HepG2 (cell line): ENCODE data around the gene COQ8A. TPM values are rescaled to one million over a fixed set of nuclear protein-coding genes. Genes with fewer than 3 reads are reported as not detected.

Experiments
- ATAC-seq: fragments of 200-7000 bp; cut with Tn5 transposase; 3 replicates; pipeline ENCODE4 v1.9.1; 2020; ENCODE audit warnings: mild to moderate bottlenecking, moderate library complexity
- BruUV-seq: library from RNA; stranded (reverse); fragments of 400-500 nt; replicated peaks from 2 replicates; lab custom pipeline; 2021; lab: Mats Ljungman, UMichigan
- CTCF ChIA-PET: fragments of 300-600 bp; formaldehyde crosslinking; extraction: SDS; loops from one replicate; lab custom pipeline; 2021; ENCODE audit warnings: low total read pairs, inconsistent platforms, low intra/inter-chr PET ratio; lab: Yijun Ruan, JAX
- POLR2A ChIA-PET: fragments of 350-600 bp; sonication (Branson Sonifier 250); formaldehyde crosslinking; loops from one replicate; lab custom pipeline; 2020; ENCODE audit warnings: antibody characterized with exemption, inconsistent platforms; lab: Yijun Ruan, JAX
- DNase-seq: peaks from one replicate; pipeline ENCODE4 v3.0.0-alpha.2; 2015; ENCODE audit warnings: low spot score
- FAIRE-seq: peaks from 3 replicates; lab custom pipeline; 2011; peaks lifted over from hg19 to GRCh38; lab: Jason Lieb, UNC
- H2AFZ ChIP-seq: one replicate; pipeline ENCODE4 v1.6.1; 2011; ENCODE audit warnings: low read length, inconsistent platforms
- H3K27ac ChIP-seq: fragments of 300-600 bp; 3 replicates; pipeline ENCODE4 v1.8.0; 2011; ENCODE audit warnings: mixed run types, mild to moderate bottlenecking, mixed read lengths, low read length, inconsistent platforms; ENCODE audit not compliant: insufficient read depth; ENCODE audit errors: extremely low read length
- H3K27me3 ChIP-seq, 2 experiments: fragments of 200-600 bp in 1 of 2; 2 replicates in 1 of 2; 3 replicates in 1 of 2; pipeline versions ENCODE4 v1.6.0 to v1.8.0; 2011; ENCODE audit warnings: low read length in 2 of 2, mild to moderate bottlenecking in 2 of 2, moderate library complexity in 2 of 2, inconsistent platforms in 1 of 2; ENCODE audit not compliant: insufficient read depth in 2 of 2, control insufficient read depth in 1 of 2
- H3K36me3 ChIP-seq, 2 experiments: fragments of 200-600 bp in 1 of 2; replicated peaks in 1 of 2; 2 replicates in 1 of 2; 3 replicates in 1 of 2; pipeline versions ENCODE4 v1.5.1 to v1.8.0; 2011; ENCODE audit warnings: low read length in 2 of 2, inconsistent platforms in 1 of 2; ENCODE audit not compliant: insufficient read depth in 2 of 2, control insufficient read depth in 1 of 2
- H3K4me1 ChIP-seq: 2 replicates; pipeline ENCODE4 v1.5.1; 2012; ENCODE audit warnings: low read length, inconsistent platforms; ENCODE audit not compliant: insufficient read depth
- H3K4me2 ChIP-seq: 2 replicates; pipeline ENCODE4 v1.6.0; 2011; ENCODE audit warnings: low read depth, low read length, inconsistent platforms
- H3K4me3 ChIP-seq, 3 experiments: fragments of 200-600 bp in 1 of 3; sonication (generic), shearing (Covaris generic) in 1 of 3; replicated peaks in 1 of 3; 2 replicates each; pipeline ENCODE4 v1.5.1; 2011 to 2016; ENCODE audit warnings: low read length in 3 of 3, inconsistent platforms in 2 of 3, low read depth in 2 of 3, mild to moderate bottlenecking in 2 of 3, control low read depth in 1 of 3, mixed read lengths in 1 of 3; ENCODE audit not compliant: insufficient read depth in 1 of 3
- H3K79me2 ChIP-seq: one replicate; pipeline ENCODE4 v1.6.1; 2011; ENCODE audit warnings: low read length, inconsistent platforms; ENCODE audit not compliant: insufficient read depth
- H3K9ac ChIP-seq: 2 replicates; pipeline ENCODE4 v1.6.0; 2011; ENCODE audit warnings: mild to moderate bottlenecking, low read depth, low read length, inconsistent platforms; ENCODE audit not compliant: insufficient read depth
- H3K9me3 ChIP-seq: 2 replicates; pipeline ENCODE4 v1.5.1; 2012; ENCODE audit warnings: mild to moderate bottlenecking, low read length
- H4K20me1 ChIP-seq: 2 replicates; pipeline ENCODE4 v1.6.0; 2011; ENCODE audit warnings: inconsistent platforms, mild to moderate bottlenecking, low read length, moderate library complexity; ENCODE audit not compliant: insufficient read depth
- DR1 ChIP-seq: sonication (generic); formaldehyde crosslinking; IDR thresholded peaks from 2 replicates; pipeline ENCODE4 v1.8.0; 2021; ENCODE audit warnings: mild to moderate bottlenecking, missing genetic modification reagents, inconsistent platforms
- FOXO4 ChIP-seq: sonication (generic); formaldehyde crosslinking; conservative IDR thresholded peaks from 2 replicates; pipeline ENCODE4 v1.8.1; 2023; ENCODE audit warnings: missing genetic modification reagents
- GRHL1 ChIP-seq: sonication (generic); formaldehyde crosslinking; conservative IDR thresholded peaks from 2 replicates; pipeline ENCODE4 v1.8.0; 2022; ENCODE audit warnings: missing genetic modification reagents
- HIC2 ChIP-seq: sonication (generic); formaldehyde crosslinking; IDR thresholded peaks from 2 replicates; pipeline ENCODE4 v1.9.0; 2022; ENCODE audit warnings: low read depth, missing genetic modification reagents
- HOXD1 ChIP-seq: sonication (generic); formaldehyde crosslinking; IDR thresholded peaks from 2 replicates; pipeline ENCODE4 v1.5.0; 2020; ENCODE audit warnings: missing genetic modification reagents
- ISL2 ChIP-seq: sonication (generic); formaldehyde crosslinking; IDR thresholded peaks from 2 replicates; pipeline ENCODE4 v1.5.0; 2020; ENCODE audit warnings: missing genetic modification reagents
- JUND ChIP-seq: sonication (generic); formaldehyde crosslinking; IDR thresholded peaks from 2 replicates; pipeline ENCODE4 v1.8.0; 2022; ENCODE audit warnings: mild to moderate bottlenecking, missing genetic modification reagents
- KMT2A ChIP-seq: sonication (generic); formaldehyde crosslinking; IDR thresholded peaks from 2 replicates; pipeline ENCODE4 v1.4.0; 2020; ENCODE audit warnings: missing genetic modification reagents
- KMT2B ChIP-seq: IDR thresholded peaks from 2 replicates; pipeline ENCODE4 v1.6.1; 2016; ENCODE audit warnings: missing genetic modification reagents, missing compliant biosample characterization
- POGZ ChIP-seq: sonication (generic); formaldehyde crosslinking; IDR thresholded peaks from 2 replicates; pipeline ENCODE4 v1.4.0; 2020; ENCODE audit warnings: mild to moderate bottlenecking, missing genetic modification reagents
- POLR2A ChIP-seq, 2 experiments: IDR thresholded peaks; 2 replicates each; pipeline ENCODE4 v1.6.1; 2011; ENCODE audit warnings: low read depth in 2 of 2, low read length in 2 of 2, mild to moderate bottlenecking in 1 of 2, moderate library complexity in 1 of 2; ENCODE audit not compliant: insufficient read depth in 1 of 2
- POLR2G ChIP-seq: fragments of 200-400 bp; formaldehyde crosslinking; IDR thresholded peaks from 2 replicates; pipeline ENCODE4 v1.6.1; 2018; ENCODE audit warnings: mild to moderate bottlenecking, low read depth, low read length, moderate library complexity
- RARG ChIP-seq: sonication (generic); formaldehyde crosslinking; IDR thresholded peaks from 2 replicates; pipeline ENCODE4 v1.4.0; 2020; ENCODE audit warnings: low read depth, mild to moderate bottlenecking, missing genetic modification reagents
- SMAD3 ChIP-seq: sonication (generic); formaldehyde crosslinking; IDR thresholded peaks from 2 replicates; pipeline ENCODE4 v1.4.0; 2020; ENCODE audit warnings: missing genetic modification reagents
- SMAD9 ChIP-seq: sonication (generic); formaldehyde crosslinking; IDR thresholded peaks from 2 replicates; pipeline ENCODE4 v1.5.1; 2020; ENCODE audit warnings: mild to moderate bottlenecking, missing genetic modification reagents
- STAG1 ChIP-seq: sonication (generic); formaldehyde crosslinking; IDR thresholded peaks from 2 replicates; pipeline ENCODE4 v1.4.0; 2020; ENCODE audit warnings: missing genetic modification reagents
- ZFP62 ChIP-seq: sonication (generic); formaldehyde crosslinking; IDR thresholded peaks from 2 replicates; pipeline ENCODE4 v1.4.0; 2020; ENCODE audit warnings: missing genetic modification reagents
- ZNF160 ChIP-seq: sonication (generic); formaldehyde crosslinking; IDR thresholded peaks from 2 replicates; pipeline ENCODE4 v1.8.0; 2022; ENCODE audit warnings: mild to moderate bottlenecking, inconsistent platforms, missing genetic modification reagents
- ZNF432 ChIP-seq: sonication (generic); formaldehyde crosslinking; IDR thresholded peaks from 2 replicates; pipeline ENCODE4 v1.5.0; 2020; ENCODE audit warnings: missing genetic modification reagents, mild to moderate bottlenecking, borderline replicate concordance
- ZNF530 ChIP-seq: sonication (generic); formaldehyde crosslinking; IDR thresholded peaks from 2 replicates; pipeline ENCODE4 v1.5.0; 2020; ENCODE audit warnings: low read depth, mild to moderate bottlenecking, missing genetic modification reagents
- ZNF746 ChIP-seq: sonication (generic); formaldehyde crosslinking; IDR thresholded peaks from 2 replicates; pipeline ENCODE4 v1.8.0; 2022; ENCODE audit warnings: mild to moderate bottlenecking, missing genetic modification reagents
- ZNF75D ChIP-seq: sonication (generic); formaldehyde crosslinking; IDR thresholded peaks from 2 replicates; pipeline ENCODE4 v1.8.1; 2023; ENCODE audit warnings: missing genetic modification reagents, mild to moderate bottlenecking, borderline replicate concordance
- WGBS: methylation state at CpG from one replicate; pipeline ENCODE4 v1.1.6; 2017; ENCODE audit warnings: low lambda C conversion rate; 5-methylcytosine and 5-hydroxymethylcytosine counted together
- in situ Hi-C: cut with HindIII; loops from 2 replicates; pipeline ENCODE4 v1.10.0; 2017; ENCODE audit warnings: low pct_unique_long_range_greater_than_20kb; ENCODE audit not compliant: extremely low pct_ligation_motif_present
- intact Hi-C: fragments of 100-400 bp; cut with micrococcal nuclease; formaldehyde crosslinking; loops from one replicate; pipeline ENCODE4 v1.10.0; 2022; ENCODE audit not compliant: unreplicated experiment
- polyA plus RNA-seq, 8 experiments: library from polyadenylated mRNA; depleted of rRNA in 3 of 8; stranded (reverse) in 7 of 8; unstranded in 1 of 8; fragments of >200 nt; fragmentation: Illumina TruSeq in 4 of 8; extraction: Trizol in 4 of 8; gene quantifications; 2 replicates each; pipeline versions ENCODE4 v1.2.1 to v1.2.3, GENCODE V29; 2011 to 2016; ENCODE audit warnings: low read depth in 4 of 8, missing spikeins in 1 of 8, mixed read lengths in 1 of 8; ENCODE audit not compliant: insufficient read depth in 1 of 8
- total RNA-seq, 5 experiments: library from RNA; depleted of rRNA; stranded (reverse); fragments of >200 nt; fragmentation: Illumina TruSeq; extraction: Trizol; gene quantifications; 2 replicates each; pipeline ENCODE4 v1.2.3, GENCODE V29; 2016; ENCODE audit warnings: low read depth in 1 of 5

COQ8A gene
- total and polyA plus RNA-seq, 2 of the 13 experiments (the other 11 are each of a cell fraction or from before 2014, with no cell fraction given), result 60.4 to 88.7 TPM

- H2AFZ ChIP-seq, result no peak overlapping the region
- in situ Hi-C loops, result no loop called here
- peak overlapping the region; percentile 63 to 80 (median 80) for H3K4me3 ChIP-seq
- intact Hi-C loops, result loop anchor here (10.0 kb wide), 1 partner anchor 1145 kb away; the partner anchor contains the start of gene ARF1
- WGBS, result 0% methylated on average over 5 of the region's 51 CpGs
- H3K27me3 ChIP-seq, result no peaks in the 10 kb centered on the region; a peak in 1 of 5 replicates
- peak overlapping the region; percentile 96 for H3K4me2 ChIP-seq
- peaks cover 43% of the 10 kb centered on the region for H3K79me2 ChIP-seq
- peaks cover 8% of the 10 kb centered on the region; the same call in 1 of the 2 replicates for H4K20me1 ChIP-seq
- CTCF ChIA-PET, result no interaction called here
- peaks cover 11% of the 10 kb centered on the region for H3K9me3 ChIP-seq
- no peak for DNase-seq
- BruUV-seq, result TSS peak; percentile 91
- H3K36me3 ChIP-seq, result no peaks in the 10 kb centered on the region
- POLR2A ChIA-PET, result interaction anchor here (0.7 to 3.2 kb wide), 10 partner anchors 9 to 127 kb away, joined by 3 to 35 read pairs (median 4); no protein-coding TSS in a partner anchor
- peak overlapping the region; percentile 90 for H3K9ac ChIP-seq
- H3K4me1 ChIP-seq, result peaks cover 57% of the 10 kb centered on the region
- FAIRE-seq, result no peak
- H3K27ac ChIP-seq, result peak overlapping the region; percentile 97
- peak; percentile 49 for ATAC-seq
- TF ChIP-seq ISL2 (CRISPR knock-in tag) (peak; percentile 62), JUND (CRISPR knock-in tag) (no peak), ZNF75D (CRISPR knock-in tag) (no peak), POLR2G (peak; percentile 99), KMT2B (CRISPR knock-in tag) (peak; percentile 84), HOXD1 (CRISPR knock-in tag) (no peak; the same call in 1 of the 2 replicates), SMAD9 (CRISPR knock-in tag) (0 out of 2 replicates have a peak, but pooled peaks have one; percentile 73), GRHL1 (no peak), DR1 (CRISPR knock-in tag) (peak; percentile 86), ZFP62 (CRISPR knock-in tag) (no peak), FOXO4 (no peak), HIC2 (CRISPR knock-in tag) (peak; percentile 28; the same call in 1 of the 2 replicates), SMAD3 (CRISPR knock-in tag) (0 out of 2 replicates have a peak, but pooled peaks have one; percentile 11), POGZ (peak; percentile 38; the same call in 1 of the 2 replicates), ZNF746 (peak; percentile 75), KMT2A (peak; percentile 82), ZNF160 (peak; percentile 51; the same call in 1 of the 2 replicates), STAG1 (CRISPR knock-in tag) (no peak), ZNF432 (CRISPR knock-in tag) (no peak), ZNF530 (CRISPR knock-in tag) (no peak), RARG (no peak; the same call in 1 of the 2 replicates), POLR2A (IDR thresholded peaks at IDR 0.05; ENCODE audit: insufficient read depth in 1 of 2, low read depth in 2 of 2, low read length in 2 of 2) (peak in 1 of 2 experiments; percentile 91; a peak in 2 of 4 replicates)
These were observed 561 bp upstream of the COQ8A start for GRCh38 chr1:226939438-226940028.
